ENCODE measurements around the gene PPP1R14C. TPM values are rescaled to one million over a fixed set of nuclear protein-coding genes. Genes with fewer than 3 reads are reported as not detected.
A peak's percentile ranks its signal among the peaks of the same experiment; 100 is the strongest.

The PPP1R14C gene
- total RNA-seq, 1 donor from 2014 or later = 12.6 TPM

DNA sequence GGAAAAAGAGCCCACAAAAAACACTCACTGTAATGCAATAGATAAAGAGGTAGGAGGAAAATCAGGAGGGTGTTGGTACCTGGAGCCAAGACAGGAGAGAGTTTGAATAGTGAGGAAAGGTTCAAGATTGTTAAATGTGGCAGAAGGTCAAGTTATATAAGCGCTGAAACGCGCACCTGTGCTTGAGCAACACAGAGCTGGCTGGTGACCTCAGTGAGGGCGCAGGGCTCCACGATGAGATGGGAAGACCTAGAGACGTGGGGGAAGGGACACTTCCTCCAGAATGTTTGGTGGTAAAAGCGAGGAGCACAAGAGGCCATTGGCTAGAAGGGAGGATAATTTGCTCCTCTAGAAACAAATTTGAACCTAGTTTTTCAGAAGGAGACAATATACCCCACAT is 4.2 kb upstream of the PPP1R14C start:
- peaks cover 55% of the 10 kb centered on the region for H3K27me3 Mint-ChIP-seq
- TF ChIP-seq CTCF (conservative IDR thresholded peaks at IDR 0.05) = no peak
- no peak overlapping the region for H3K4me3 Mint-ChIP-seq
- no peaks in the 10 kb centered on the region for H3K36me3 Mint-ChIP-seq
- H3K9me3 Mint-ChIP-seq = no peaks in the 10 kb centered on the region
- H3K27ac Mint-ChIP-seq = no peak overlapping the region
- H3K4me1 Mint-ChIP-seq (ENCODE audit: unreplicated experiment) = peaks cover 7% of the 10 kb centered on the region
- DNase-seq (ENCODE audit: extremely low spot score, unreplicated experiment) = no peak

GRCh38 chr6:150139533-150139932 is 3.3 kb upstream of the PPP1R14C start:
- H3K9me3 Mint-ChIP-seq = no peaks in the 10 kb centered on the region
- H3K27me3 Mint-ChIP-seq = peaks cover 64% of the 10 kb centered on the region
- peaks cover 14% of the 10 kb centered on the region for H3K4me1 Mint-ChIP-seq (ENCODE audit: unreplicated experiment)
- H3K4me3 Mint-ChIP-seq = no peak overlapping the region
- H3K36me3 Mint-ChIP-seq = no peaks in the 10 kb centered on the region
- H3K27ac Mint-ChIP-seq = no peak overlapping the region
- DNase-seq (ENCODE audit: extremely low spot score, unreplicated experiment) = no peak
- no peak for TF ChIP-seq CTCF (conservative IDR thresholded peaks at IDR 0.05)

DNA sequence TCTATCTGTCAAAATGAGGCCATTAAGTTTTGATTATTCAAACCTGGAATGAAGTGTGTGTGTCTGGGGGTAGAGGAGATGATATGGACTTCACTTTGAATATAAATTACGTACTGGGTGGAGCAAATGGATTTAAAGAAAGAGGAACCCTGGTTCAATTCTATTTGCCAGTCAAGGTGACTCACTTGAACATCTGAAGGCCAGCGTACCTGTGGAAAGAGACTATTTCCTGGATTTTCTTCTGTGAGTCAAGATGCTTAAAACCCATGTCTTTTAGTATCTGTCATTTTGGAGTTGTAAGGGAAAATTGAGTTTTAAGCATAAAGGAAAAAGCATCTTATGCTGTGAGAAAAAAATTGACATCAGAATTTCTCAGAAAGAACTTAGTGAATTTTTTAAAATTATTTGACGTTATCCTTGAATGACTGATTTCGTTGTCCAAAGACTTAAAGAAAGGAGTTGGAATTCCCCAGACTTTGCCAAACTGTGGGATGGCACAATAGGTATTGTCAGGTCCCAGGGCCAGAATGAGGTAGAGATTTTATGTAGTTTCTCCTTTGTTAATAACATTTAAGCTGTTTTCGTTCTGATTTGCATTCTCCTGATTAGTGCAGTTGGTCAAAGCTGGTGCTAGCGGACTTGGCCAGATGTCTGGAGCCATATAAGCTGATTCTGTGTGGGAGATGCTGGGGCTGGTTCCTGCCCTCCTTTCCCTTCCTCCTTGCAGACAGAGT is 2.4 kb upstream of the PPP1R14C start:
- Mint-ChIP-seq H3K4me1 (ENCODE audit: unreplicated experiment) (peaks cover 14% of the 10 kb centered on the region), H3K9me3 (no peaks in the 10 kb centered on the region), H3K36me3 (no peaks in the 10 kb centered on the region), H3K27me3 (peaks cover 73% of the 10 kb centered on the region), H3K4me3 (peak overlapping the region; percentile 2), H3K27ac (no peak overlapping the region)
- TF ChIP-seq CTCF (conservative IDR thresholded peaks at IDR 0.05) = no peak
- DNase-seq (ENCODE audit: extremely low spot score, unreplicated experiment) = no peak

GRCh38 chr6:150142097-150142669 is 661 bp upstream of the PPP1R14C start:
- TF ChIP-seq CTCF (conservative IDR thresholded peaks at IDR 0.05) = no peak
- H3K36me3 Mint-ChIP-seq = no peaks in the 10 kb centered on the region
- H3K27ac Mint-ChIP-seq = peak overlapping the region; percentile 41

DNA sequence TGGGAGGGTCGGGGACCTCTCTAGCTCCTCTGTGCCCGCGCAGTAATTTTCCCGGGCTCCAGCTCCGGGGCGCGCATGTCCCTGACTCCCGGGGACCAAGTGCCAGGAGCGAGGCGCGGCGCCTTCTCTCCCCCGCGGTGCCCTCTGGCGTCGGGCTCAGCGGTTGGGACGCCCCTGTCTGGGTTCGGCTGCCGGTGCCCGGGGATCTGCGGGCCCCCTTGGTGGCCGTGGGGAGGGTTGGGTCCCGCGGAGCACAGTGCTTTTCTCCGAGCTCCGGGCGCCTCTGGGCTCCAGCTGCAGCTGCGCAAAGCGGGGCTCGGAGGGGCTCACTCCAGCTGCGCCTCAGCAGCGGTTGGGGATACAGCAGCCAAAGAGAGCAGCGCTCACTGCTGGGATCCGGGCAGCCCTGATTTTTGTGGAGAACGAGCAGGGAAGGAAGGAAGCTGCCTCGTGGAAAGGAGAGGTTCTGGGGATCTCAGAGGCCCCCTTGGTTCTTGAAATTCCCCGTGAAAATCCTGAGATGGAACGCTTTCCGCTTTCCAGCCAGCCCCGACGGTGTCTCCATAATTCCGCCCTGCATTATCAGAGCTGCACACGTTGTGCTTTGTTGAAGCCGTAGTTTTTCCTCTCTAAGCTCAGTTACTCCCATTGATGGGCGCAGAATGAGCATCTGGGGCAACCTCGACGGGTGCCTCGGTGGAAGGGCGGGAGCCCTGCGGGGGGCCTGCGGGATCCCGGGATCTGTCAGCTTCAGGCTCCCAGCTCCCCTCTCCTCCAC is 861 bp downstream of the PPP1R14C start:
- no peak for DNase-seq (ENCODE audit: extremely low spot score, unreplicated experiment)
- H3K4me1 Mint-ChIP-seq (ENCODE audit: unreplicated experiment) = peaks cover 24% of the 10 kb centered on the region
- no peak for TF ChIP-seq CTCF (conservative IDR thresholded peaks at IDR 0.05)
- no peaks in the 10 kb centered on the region for H3K36me3 Mint-ChIP-seq
- peaks cover 80% of the 10 kb centered on the region for H3K27me3 Mint-ChIP-seq
- H3K4me3 Mint-ChIP-seq = peak overlapping the region; percentile 91
- peak overlapping the region; percentile 27 for H3K27ac Mint-ChIP-seq
- no peaks in the 10 kb centered on the region for H3K9me3 Mint-ChIP-seq

More at GRCh38 chr6:150142097-150142669, 661 bp upstream of the PPP1R14C start:
- DNase-seq (ENCODE audit: extremely low spot score, unreplicated experiment) = no peak
- H3K9me3 Mint-ChIP-seq = no peaks in the 10 kb centered on the region
- peak overlapping the region; percentile 91 for H3K4me3 Mint-ChIP-seq
- peaks cover 82% of the 10 kb centered on the region for H3K27me3 Mint-ChIP-seq
- peaks cover 24% of the 10 kb centered on the region for H3K4me1 Mint-ChIP-seq (ENCODE audit: unreplicated experiment)

All from type B pancreatic cell (in vitro differentiated cells).